ENCODE data around the gene SPSB2.
"Not testable (repeated sequence)": the region's sequence is repeated elsewhere in the genome, so short reads cannot be mapped to it uniquely, and the experiment has no call there.

The SPSB2 gene, protein sequence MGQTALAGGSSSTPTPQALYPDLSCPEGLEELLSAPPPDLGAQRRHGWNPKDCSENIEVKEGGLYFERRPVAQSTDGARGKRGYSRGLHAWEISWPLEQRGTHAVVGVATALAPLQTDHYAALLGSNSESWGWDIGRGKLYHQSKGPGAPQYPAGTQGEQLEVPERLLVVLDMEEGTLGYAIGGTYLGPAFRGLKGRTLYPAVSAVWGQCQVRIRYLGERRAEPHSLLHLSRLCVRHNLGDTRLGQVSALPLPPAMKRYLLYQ

GRCh38 chr12:6873094-6874014 is at the start of gene SPSB2:
SPSB2 (minus strand) TSS chr12:6873303; CDS start chr12:6872901, 402 bp downstream.
- DNase-seq (ENCODE audit: low read depth): peak; percentile 95

DNA sequence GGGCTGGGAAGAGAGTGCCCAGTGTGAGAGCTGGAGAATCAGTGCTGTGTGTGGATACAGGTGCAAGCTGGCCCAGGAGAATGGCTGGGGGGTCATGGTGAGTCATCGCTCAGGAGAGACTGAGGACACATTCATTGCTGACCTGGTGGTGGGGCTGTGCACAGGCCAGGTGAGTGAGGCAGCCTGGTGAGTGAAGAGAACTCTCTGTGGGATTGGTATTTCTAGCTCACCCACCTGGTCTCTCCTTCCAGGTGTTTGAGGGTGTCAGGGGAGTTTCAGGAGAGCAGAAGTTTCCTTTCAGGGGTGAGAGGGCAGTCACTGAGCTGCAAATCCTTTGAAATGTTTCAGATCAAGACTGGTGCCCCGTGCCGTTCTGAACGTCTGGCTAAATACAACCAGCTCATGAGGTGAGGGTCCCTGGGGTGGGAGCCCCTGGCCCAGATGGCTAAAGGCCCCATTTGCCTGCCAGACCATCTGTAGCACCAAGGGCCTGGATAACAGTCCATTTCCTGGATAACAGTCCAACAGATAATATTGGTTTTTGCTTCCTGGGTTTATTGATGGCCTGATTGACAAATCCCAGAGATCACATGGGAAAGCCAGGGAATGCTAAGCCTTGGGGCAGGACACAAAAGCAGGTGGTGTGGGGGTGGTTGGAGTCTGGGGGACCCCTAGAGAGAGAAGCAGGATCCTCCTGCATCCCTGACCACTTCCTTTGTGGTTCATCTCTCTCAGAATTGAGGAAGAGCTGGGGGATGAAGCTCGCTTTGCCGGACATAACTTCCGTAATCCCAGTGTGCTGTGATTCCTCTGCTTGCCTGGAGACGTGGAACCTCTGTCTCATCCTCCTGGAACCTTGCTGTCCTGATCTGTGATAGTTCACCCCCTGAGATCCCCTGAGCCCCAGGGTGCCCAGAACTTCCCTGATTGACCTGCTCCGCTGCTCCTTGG is 49.2 kb upstream of the SPSB2 start:
- no peak for DNase-seq (ENCODE audit: low read depth)

GRCh38 chr12:6921539-6921938 is 48.4 kb upstream of the SPSB2 start:
- no peak for DNase-seq (ENCODE audit: low read depth)

GRCh38 chr12:6919588-6919987 is 46.5 kb upstream of the SPSB2 start:
- no peak for DNase-seq (ENCODE audit: low read depth)

- DNase-seq (ENCODE audit: low read depth): no peak
These were observed 44.6 kb upstream of the SPSB2 start for GRCh38 chr12:6917491-6918231.

- no peak for DNase-seq (ENCODE audit: low read depth)
These were observed 43.5 kb upstream of the SPSB2 start for GRCh38 chr12:6916426-6917200.

DNA sequence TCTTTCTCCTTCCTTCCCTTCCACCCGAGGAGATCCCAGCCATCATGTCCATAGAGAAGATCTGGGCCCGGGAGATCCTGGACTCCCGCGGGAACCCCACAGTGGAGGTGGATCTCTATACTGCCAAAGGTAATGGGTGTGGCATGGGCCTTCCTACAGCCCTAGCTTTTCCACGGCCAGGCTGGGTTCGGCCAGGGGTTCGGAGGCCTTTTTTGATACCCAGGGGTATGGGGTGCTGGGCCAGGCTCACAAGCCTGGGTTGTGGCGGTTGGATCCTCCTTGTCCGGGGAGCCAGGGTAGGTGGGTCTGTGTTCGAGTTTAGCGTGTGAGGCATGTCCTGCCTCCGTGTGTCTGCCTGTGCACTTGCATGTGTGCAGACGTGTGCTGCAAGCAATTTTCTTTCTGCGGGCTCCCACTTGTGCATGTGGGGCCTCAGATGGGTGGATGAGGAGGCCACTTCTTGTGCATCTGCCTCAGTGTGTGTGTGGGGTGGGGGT is 42.7 kb upstream of the SPSB2 start:
- no peak for DNase-seq (ENCODE audit: low read depth)

GRCh38 chr12:6914947-6915788 is 42.1 kb upstream of the SPSB2 start:
- DNase-seq (ENCODE audit: low read depth): no peak

GRCh38 chr12:6914246-6914946 is 41.3 kb upstream of the SPSB2 start, which contains the start of gene ENO2:
ENO2 (plus strand) TSS chr12:6914580; CDS start chr12:6915833, 1,253 bp downstream.
- peak; percentile 57 for DNase-seq (ENCODE audit: low read depth)

DNA sequence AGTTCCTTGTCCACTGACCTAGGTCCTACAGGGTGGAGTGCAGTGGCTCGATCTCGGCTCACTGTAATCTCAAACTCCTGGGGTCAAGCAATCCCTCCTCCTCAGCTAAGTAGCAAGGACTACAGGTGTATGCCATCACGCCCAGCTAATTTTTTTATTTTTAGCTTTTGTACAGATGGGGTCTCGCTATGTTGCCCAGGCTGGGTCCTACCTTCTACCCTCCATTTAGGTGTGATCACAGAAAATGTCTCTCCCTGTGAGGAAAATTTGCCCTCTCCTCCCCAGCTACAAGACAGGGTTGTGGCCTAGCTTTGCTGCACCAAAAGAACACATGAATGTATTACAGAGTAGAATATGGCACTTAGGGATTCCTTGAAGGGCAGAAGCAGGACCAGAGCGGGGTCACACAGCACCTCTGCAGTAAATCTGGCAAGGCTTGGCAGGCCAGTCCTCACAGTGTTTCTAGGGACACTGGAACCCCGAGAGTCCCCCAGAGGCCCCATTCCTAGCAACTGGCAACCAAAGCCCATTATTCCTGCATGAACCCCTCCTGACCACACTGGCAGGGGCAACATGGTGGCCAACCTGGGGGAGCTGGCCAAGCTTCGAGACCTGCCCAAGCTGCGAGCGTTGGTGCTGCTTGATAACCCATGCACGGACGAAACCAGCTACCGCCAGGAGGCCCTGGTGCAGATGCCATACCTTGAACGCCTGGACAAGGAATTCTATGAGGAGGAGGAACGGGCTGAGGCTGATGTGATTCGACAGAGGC is 39.2 kb upstream of the SPSB2 start:
- no peak for DNase-seq (ENCODE audit: low read depth)

GRCh38 chr12:6909421-6910145 is 36.5 kb upstream of the SPSB2 start:
- DNase-seq (ENCODE audit: low read depth): no peak

GRCh38 chr12:6908141-6908540 is 35.0 kb upstream of the SPSB2 start:
- DNase-seq (ENCODE audit: low read depth): not testable (repeated sequence)

- DNase-seq (ENCODE audit: low read depth): no peak
These were observed 32.4 kb upstream of the SPSB2 start for GRCh38 chr12:6905414-6906040.

- DNase-seq (ENCODE audit: low read depth): peak; percentile 91
These were observed 31.5 kb upstream of the SPSB2 start, which contains the start of gene LRRC23 for GRCh38 chr12:6904280-6905276. LRRC23 (plus strand) TSS chr12:6904822; CDS start chr12:6905634, 812 bp downstream.

GRCh38 chr12:6903722-6904121 is 30.6 kb upstream of the SPSB2 start:
- no peak for DNase-seq (ENCODE audit: low read depth)
